GM18499 (cell line): ENCODE measurements around the gene STT3A.
"Not testable (repeated sequence)": the region's sequence is repeated elsewhere in the genome, so short reads cannot be mapped to it uniquely, and the experiment has no call there.

Experiments
- ATAC-seq: cut with Tn5 transposase; IDR thresholded peaks from one replicate; pipeline ENCODE4 v1.9.1; 2021; ENCODE audit warnings: moderate number of reproducible peaks; ENCODE audit not compliant: insufficient read depth, unreplicated experiment

STT3A gene

GRCh38 chr11:125592305-125593113, at the start of gene STT3A:
STT3A (plus strand) TSS chr11:125592852; CDS start chr11:125595916, 3,064 bp downstream.
- ATAC-seq, result peak; percentile 98

- no peak for ATAC-seq
Observed at GRCh38 chr11:125550780-125551179, 41.9 kb upstream of the STT3A start.

- no peak for ATAC-seq
Observed at GRCh38 chr11:125551835-125552342, 40.8 kb upstream of the STT3A start.

- ATAC-seq, result no peak
Observed at GRCh38 chr11:125552927-125553326, 39.7 kb upstream of the STT3A start.

GRCh38 chr11:125553357-125553756, 39.3 kb upstream of the STT3A start:
- ATAC-seq, result no peak

GRCh38 chr11:125554038-125554437, 38.6 kb upstream of the STT3A start:
- ATAC-seq, result no peak

GRCh38 chr11:125559888-125560287, 32.8 kb upstream of the STT3A start:
- no peak for ATAC-seq

- no peak for ATAC-seq
Observed at GRCh38 chr11:125561924-125562323, 30.7 kb upstream of the STT3A start.

- ATAC-seq, result no peak
Observed at GRCh38 chr11:125562430-125562829, 30.2 kb upstream of the STT3A start.

GRCh38 chr11:125564357-125564756, 28.3 kb upstream of the STT3A start:
- ATAC-seq, result no peak

GRCh38 chr11:125566235-125566634, 26.4 kb upstream of the STT3A start:
- no peak for ATAC-seq

GRCh38 chr11:125568970-125569914, 23.4 kb upstream of the STT3A start, which contains the start of gene EI24:
EI24 (plus strand) TSS chr11:125569477; CDS start chr11:125572528, 3,051 bp downstream.
- ATAC-seq, result peak; percentile 76

- ATAC-seq, result no peak
Observed at GRCh38 chr11:125569915-125570621, 22.6 kb upstream of the STT3A start.

GRCh38 chr11:125570952-125571351, 21.7 kb upstream of the STT3A start:
- no peak for ATAC-seq

- ATAC-seq, result no peak
Observed at GRCh38 chr11:125572916-125573315, 19.7 kb upstream of the STT3A start.

- ATAC-seq, result not testable (repeated sequence)
Observed at GRCh38 chr11:125577181-125577580, 15.5 kb upstream of the STT3A start.

GRCh38 chr11:125578783-125579182, 13.9 kb upstream of the STT3A start:
- no peak for ATAC-seq

GRCh38 chr11:125579811-125580210, 12.8 kb upstream of the STT3A start:
- no peak for ATAC-seq

GRCh38 chr11:125583496-125583895, 9.2 kb upstream of the STT3A start:
- ATAC-seq, result no peak

- ATAC-seq, result no peak
Observed at GRCh38 chr11:125585487-125585886, 7.2 kb upstream of the STT3A start.
